Activated CD8-positive, alpha-beta memory T cell treated with anti-CD3 and anti-CD28 coated beads, Interleukin-2, amount 50 U/mL, for 4 hours (primary cell): ENCODE results near the gene ATOH7.
A peak's percentile ranks its signal among the peaks of the same experiment; 100 is the strongest.
"Not testable (repeated sequence)": the region's sequence is repeated elsewhere in the genome, so short reads cannot be mapped to it uniquely, and the experiment has no call there.

Source experiments
- DNase-seq: peaks from one replicate; pipeline ENCODE4 v3.0.0-alpha.2; 2020

The ATOH7 gene

GRCh38 chr10:68235581-68235980, 3.7 kb upstream of the ATOH7 start:
- DNase-seq = no peak

- no peak for DNase-seq
Measured at GRCh38 chr10:68235111-68235510, 3.2 kb upstream of the ATOH7 start.

GRCh38 chr10:68233046-68233445, 1.1 kb upstream of the ATOH7 start:
- DNase-seq = no peak

GRCh38 chr10:68231106-68231816, 652 bp downstream of the ATOH7 start:
- peak; percentile 21 for DNase-seq

- no peak for DNase-seq
Measured at GRCh38 chr10:68230268-68230667, 1.6 kb downstream of the ATOH7 start.

GRCh38 chr10:68224810-68225209, 7.1 kb downstream of the ATOH7 start:
- DNase-seq = no peak

- DNase-seq = no peak
Measured at GRCh38 chr10:68223535-68224165, 8.3 kb downstream of the ATOH7 start.

GRCh38 chr10:68222391-68222790, 9.5 kb downstream of the ATOH7 start:
- DNase-seq = no peak

GRCh38 chr10:68221196-68221595, 10.7 kb downstream of the ATOH7 start:
- no peak for DNase-seq

GRCh38 chr10:68218786-68219185, 13.1 kb downstream of the ATOH7 start:
- no peak for DNase-seq

- no peak for DNase-seq
Measured at GRCh38 chr10:68212721-68213352, 19.1 kb downstream of the ATOH7 start.

GRCh38 chr10:68211669-68212068, 20.2 kb downstream of the ATOH7 start:
- no peak for DNase-seq

GRCh38 chr10:68208424-68209042, 23.4 kb downstream of the ATOH7 start:
- DNase-seq = no peak

GRCh38 chr10:68202960-68203353, 29.0 kb downstream of the ATOH7 start:
- DNase-seq = no peak

GRCh38 chr10:68196701-68197100, 35.2 kb downstream of the ATOH7 start:
- no peak for DNase-seq

- DNase-seq = not testable (repeated sequence)
Measured at GRCh38 chr10:68195776-68196175, 36.1 kb downstream of the ATOH7 start.

- no peak for DNase-seq
Measured at GRCh38 chr10:68194290-68194689, 37.6 kb downstream of the ATOH7 start.

GRCh38 chr10:68192113-68192512, 39.8 kb downstream of the ATOH7 start:
- DNase-seq = no peak

GRCh38 chr10:68188835-68189234, 43.1 kb downstream of the ATOH7 start:
- DNase-seq = no peak

GRCh38 chr10:68185085-68185484, 46.8 kb downstream of the ATOH7 start:
- no peak for DNase-seq

GRCh38 chr10:68184546-68184945, 47.4 kb downstream of the ATOH7 start:
- no peak for DNase-seq
